GM19455 (cell line): ENCODE data around the gene CENPP.

Source experiments
- ATAC-seq: cut with Tn5 transposase; IDR thresholded peaks from one replicate; pipeline ENCODE4 v1.9.1; 2021; ENCODE audit not compliant: unreplicated experiment

The CENPP gene

DNA sequence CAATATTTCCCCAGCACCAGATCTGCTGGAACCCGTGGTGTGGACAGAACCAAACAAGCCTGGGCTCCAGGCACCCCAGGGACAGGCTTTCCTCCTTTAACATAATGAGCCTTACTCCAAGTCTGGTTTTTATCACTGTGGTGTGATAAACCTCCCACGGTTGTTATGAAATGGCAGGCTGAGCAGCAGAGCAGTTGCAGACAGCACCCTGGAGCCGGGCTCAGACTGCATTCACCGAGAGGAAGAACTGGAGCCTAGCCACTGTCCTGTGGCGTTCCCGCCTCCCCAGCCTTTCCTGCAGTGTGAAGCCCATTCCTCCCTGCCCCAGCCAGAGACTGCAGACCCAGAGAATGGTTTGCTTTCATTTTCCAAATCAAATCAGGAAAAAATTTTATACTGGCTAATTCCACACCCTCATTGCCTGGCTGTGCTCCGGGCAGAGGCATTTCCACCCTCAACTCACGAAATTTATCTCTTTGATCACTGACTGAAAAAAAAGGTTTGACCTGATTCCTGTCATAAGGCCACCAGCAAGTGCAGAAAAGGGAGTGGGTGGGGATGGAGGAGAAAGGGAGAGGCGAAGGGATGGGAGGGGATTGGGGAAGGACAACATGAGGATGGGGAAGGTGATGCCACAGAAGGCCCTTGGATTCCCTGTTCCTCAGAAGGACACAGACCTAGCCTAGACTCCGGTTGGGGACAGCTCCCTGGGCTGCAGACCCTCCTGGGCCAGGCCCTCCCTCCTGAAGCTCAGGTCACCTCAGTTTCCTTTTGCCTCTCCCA, 325.3 kb downstream of the CENPP start:
- no peak for ATAC-seq

DNA sequence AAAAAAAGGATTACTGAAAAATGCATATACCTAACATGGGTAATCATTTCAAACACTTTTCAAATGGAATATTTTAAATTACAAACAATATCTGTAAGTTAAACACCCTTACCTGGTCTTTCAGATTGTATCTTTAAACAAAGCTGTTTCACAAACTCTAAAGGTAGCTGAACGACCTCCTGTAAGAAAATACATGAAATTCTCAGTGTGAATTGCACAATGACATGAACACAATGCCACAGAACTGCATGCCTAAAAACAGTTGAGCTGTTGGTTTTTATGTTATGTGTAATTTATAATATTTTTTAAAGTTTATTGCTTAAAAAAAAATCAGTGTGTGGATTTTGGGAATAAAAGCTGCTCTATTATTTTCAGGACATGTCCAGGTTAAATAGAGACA, 326.7 kb downstream of the CENPP start:
- ATAC-seq, result no peak

DNA sequence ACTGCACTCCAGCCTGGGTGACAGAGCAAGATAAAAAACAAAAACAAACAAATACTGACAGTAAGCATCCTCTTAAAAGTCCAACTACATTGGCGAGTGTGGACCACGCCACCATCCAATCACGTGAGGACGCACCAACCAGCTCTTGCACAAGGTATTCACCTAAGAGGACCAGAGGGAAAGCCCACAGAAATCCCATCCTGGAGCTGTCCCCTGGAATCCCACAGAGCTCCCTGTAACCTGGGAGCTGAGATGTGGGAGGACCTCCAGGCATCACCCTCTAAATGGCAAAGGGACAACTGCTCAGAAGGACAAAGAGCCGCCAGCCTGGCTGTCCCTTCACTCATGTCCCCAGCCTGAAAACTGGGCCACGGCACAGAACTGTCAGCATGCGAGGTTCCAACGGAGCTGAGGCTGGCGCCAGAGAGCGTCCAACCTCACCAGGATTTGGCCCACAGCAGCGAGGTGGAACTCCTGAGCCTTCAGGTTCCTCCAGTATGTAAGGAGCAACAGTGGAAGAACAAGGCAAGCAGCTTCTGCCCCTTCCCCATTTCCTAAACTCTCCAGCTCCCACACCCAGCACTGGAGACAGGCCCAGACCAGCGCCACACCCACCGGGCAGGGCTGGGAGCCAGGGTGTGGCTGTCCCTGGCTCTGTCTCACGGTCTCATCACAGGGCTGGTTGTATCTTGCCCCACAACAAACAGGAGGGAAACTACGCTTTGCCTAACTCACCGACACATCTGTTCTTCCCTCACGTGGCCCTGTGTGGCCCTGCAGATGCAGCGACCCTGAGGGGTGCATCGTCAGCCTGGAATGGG, 328.9 kb downstream of the CENPP start:
- ATAC-seq, result no peak

DNA sequence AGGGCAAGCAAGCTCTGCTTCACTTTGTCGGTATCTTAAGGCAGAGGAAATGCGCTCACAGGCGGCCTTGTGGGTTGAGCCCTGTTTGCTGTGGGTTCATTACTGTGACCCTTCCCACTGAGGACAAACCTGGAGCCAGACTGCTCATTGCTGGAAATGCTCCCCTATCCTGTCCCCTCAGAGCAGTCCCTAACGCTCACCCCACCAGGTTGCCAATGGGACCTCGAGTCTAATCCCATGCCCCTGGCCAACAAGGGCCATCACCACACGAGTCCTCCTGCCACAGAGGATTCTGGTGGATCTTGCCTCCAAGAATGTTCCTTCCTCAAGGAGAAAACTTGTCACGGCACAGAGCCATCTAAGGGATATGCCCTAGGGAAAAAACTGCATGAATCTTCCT, 329.6 kb downstream of the CENPP start:
- ATAC-seq, result no peak

DNA sequence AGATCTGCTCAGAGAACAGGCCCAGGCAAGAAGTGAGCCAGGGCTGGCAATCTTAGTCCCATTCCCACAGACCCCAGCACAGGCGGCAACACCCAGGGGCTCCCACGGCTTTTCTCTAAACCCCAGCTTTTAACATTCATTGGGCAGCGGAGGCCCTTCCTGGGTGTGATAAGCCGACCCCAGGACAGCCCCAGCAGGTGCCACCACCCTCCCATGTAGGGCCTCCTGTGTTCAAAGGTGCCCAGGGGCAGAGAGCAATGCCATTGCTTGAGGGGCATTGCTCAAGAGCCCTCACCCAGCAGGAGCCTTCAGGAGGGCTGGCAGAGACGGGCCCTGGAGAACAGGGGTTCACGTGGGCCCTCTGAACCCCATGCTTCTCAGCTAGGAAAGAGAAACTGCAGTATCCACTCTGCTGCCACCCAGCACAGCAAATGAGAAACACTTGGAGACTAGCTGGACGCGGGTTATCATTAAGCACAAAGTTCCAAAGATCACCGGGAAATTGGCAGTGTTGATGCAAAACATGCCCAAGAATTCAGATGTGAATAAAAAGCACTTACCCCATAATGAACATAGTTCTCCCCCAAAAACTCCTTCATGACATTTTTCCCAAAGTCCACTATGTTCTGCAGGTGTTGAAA, 330.3 kb downstream of the CENPP start:
- no peak for ATAC-seq

DNA sequence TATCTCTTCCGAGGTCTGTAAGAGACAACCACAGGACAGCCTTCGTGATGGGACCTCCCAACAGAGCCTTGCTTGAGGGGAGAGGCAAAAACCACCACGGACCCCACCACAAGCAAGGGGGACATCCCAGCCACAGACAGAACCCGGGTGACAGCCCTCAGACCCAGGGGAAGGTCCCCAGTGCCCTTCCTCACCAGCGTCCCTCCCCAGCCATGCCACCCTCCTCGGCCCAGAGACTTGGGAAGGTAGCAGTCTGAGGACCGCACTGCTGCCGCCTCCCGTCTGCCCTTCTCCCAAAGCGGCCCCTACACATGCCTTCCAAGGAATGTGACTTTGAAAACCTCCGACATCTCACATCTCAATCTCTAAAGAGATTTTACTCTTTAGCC, 330.8 kb downstream of the CENPP start:
- ATAC-seq, result no peak

DNA sequence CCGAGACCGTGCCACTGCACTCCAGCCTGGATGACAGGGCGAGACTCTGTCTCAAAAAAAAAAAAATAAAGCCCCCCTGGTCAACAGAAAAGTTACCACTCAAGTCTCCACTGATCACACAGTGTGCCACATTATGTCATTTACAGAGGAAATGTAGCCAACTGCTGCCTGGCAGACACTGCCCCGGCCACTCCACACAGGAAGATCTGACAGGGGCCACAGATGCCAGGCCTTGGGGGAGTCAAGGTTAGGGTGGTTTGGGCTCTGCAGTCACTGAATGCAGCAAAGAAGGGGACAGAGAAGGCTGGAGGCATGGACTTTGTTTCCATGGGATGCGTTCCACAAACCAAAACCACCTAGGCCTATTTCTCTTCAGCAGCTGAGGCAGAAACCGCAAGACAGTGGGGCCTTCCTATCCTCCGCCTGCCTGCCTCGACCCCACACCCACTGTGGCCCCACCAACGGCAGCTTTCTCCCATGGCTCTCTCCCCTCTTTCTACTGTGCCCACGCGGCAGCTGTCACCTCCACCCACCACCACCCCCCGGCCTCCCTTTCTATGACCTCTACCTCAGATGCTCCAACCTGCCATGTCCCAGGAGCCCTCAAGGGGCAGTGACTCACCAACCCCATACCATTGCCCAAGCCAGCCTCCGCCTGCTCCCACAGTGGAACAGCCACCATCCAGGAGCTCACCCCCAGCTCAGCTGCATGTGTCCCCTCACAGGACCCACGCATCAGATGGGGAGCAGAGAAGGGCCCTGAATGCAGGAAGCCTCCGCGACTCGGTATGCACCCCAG, 331.7 kb downstream of the CENPP start:
- no peak for ATAC-seq

DNA sequence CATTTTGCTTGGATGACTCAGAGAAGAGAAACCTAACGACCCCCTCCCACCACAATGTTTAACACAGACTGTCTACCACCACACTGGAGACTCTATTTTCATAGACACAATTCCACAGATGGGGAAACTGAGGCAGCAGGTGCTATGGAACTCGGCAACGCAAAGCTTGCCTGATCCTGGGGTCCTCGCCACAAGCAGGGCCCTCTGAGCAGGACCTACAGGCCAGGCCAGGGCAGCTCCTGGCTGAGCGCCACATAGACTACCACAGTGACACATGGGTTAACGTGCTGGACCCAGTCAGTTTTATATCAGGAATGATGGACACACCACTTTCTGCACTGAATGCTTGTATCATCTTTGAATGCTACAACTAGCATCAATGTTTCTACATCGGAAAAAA, 332.4 kb downstream of the CENPP start:
- no peak for ATAC-seq

DNA sequence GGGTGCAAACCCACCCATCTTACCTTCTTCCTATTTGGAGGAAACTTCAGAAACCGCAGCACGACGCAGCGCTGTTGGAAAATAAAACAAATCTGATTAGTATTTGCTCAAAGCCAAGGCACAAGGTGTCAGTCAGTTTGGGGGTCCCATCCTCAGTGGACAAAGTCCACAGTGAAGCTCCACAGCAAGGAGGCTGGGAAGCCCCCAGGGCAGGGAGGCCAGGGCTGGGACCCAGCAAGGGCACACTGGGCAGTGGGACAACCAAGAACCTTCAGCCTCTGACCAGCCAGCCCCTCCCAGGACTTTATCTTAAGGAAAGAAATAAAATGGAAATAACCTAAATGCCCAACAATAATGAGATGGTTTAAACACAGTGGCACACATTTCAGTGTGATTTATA, 332.9 kb downstream of the CENPP start:
- ATAC-seq, result no peak

DNA sequence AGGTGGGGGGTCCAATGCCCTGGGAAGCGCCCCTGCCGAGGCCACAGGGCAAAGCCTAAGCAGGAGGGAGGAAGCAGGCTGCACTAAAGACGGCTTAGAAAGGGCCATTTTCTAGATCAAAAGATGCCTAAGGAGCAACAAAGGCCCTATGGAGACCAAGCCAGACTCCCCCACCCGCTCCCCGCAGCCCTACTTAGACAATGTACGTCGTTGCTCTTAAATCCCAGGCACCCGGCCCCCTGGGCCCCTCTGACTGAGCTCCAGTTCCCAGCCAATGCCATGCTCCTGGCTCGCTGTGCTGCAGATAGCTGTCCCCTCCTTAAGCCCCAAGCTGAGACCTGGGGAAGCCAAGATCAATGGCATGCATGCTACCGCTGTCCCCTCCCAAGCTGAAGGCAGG, 333.8 kb downstream of the CENPP start:
- no peak for ATAC-seq

DNA sequence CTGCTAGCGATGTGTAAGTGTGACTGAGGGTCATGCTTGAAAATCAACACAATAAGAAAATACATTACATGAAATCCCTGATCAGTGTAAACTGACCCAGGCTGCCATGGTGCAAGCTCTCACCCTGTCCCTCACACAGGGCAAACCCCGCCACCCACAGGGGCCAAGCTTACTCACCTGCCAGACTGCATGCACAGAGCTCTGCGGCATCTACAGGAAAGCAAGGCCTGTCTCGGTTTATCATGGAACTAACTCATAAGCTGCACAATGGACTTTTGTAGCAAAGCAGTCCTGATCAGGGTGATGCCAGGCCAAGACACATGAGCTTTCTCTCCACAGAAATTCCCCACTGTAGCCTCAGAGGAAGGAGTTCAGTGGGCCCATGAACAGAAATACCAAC, 334.5 kb downstream of the CENPP start:
- no peak for ATAC-seq

DNA sequence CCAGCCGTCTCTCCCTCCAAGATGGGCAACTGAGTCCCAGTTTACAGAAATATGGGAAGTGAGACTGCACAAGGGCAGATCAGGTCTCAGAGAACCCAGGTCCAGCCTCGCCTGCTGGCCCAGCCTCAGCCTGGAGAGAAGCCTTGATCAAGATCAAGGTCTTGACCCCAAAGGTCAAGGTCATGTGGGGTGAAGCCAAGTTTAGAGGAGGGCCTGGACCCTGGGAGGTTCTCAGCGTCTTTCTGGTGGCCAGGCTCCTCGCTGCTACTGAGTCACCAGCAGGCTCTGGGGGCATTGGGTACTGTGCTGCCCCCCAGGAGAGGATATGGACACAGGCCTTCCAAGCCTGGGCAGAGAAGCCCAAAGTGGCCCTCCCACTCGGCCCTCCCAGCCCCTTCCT, 335.4 kb downstream of the CENPP start:
- no peak for ATAC-seq

DNA sequence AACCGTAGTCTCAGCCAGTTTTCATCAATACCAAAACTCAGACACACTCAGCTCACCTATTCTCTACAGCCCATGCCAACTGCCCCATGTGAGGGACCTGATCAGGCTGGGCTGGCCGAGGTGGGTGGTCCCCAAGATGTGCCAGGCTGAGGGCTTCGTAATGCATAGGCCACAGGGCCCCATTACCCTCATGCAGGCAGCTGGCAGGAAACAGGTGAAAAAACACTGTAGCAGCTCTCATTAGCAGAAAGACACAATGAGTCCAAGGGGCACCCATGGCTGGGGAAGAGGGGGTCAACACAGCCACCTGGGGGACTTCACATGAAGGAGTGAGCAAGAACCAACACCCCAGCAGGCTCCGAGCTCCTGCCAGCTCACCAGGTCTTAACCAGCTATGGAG, 336.0 kb downstream of the CENPP start:
- no peak for ATAC-seq

DNA sequence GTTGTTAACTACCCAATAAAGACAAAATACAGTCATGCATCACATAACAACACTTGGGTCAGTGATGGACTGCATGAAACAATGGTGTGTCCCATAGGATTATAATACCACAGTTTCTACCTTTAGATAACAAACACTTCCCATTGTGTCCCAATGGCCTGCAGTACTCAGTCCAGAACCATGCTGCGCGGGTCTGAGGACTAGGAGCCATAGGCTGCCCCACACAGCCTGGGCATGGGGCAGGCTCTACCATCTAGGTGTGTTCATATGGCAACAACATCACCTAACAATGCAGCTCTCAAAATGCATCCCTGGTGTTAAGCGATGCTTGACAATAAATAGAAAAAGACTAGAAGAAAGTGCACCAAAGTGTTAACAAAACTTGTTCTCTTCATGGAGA, 337.4 kb downstream of the CENPP start:
- no peak for ATAC-seq

DNA sequence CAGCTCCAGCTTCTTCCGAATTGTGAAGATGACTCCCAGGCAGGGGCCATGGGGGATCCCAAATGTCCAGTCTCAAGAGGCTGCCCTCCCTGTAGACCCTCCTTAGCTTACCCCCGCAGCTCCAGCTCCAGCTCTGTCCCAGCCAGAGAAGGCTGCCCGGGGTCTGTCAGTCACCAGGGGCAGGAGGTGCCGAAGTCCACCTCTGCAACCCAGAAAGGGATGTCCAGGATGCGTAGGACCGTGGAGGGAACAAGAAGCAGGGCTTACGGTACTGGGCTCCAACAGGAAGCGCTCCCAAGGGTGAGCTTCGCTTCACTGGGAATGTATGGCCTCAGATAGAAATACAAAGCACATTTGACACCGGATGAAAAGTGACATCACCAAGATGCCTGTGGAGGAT, 338.2 kb downstream of the CENPP start:
- no peak for ATAC-seq

DNA sequence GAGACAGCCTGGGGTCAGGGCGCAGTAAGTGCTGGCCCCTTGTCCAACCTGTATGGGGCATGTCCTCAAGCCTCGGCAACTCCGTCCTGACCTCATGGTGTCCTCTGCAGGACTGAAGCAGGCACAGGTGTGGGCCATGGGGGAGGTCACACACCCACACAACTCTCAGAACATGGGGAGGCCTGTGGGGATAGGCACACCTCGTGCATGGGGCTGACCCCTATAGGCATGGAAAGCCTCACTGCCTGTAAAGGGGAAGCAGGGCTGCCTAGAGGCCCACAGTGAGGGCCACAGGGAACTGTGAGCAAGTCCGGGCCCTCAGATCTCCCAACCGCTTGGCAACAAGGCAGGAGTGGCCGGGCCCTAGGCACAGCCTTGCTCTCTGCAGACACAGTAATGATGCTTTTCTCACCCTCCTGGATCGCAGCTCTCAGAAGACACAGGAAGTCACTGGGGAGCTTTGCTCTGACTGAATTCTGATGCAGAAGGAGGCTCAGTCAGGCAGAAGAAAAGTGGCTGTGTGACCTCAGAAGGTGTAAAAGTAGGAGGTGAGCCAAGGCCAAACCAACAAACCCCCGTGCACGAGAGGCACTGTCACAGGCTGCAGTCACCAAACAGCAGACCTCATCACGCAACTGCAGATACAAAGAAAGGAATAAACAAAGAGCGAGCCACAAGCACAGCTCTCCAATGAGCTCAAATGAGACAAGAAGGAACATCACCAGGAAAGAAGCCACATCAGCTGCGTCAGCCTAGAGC, 338.8 kb downstream of the CENPP start:
- ATAC-seq, result no peak

DNA sequence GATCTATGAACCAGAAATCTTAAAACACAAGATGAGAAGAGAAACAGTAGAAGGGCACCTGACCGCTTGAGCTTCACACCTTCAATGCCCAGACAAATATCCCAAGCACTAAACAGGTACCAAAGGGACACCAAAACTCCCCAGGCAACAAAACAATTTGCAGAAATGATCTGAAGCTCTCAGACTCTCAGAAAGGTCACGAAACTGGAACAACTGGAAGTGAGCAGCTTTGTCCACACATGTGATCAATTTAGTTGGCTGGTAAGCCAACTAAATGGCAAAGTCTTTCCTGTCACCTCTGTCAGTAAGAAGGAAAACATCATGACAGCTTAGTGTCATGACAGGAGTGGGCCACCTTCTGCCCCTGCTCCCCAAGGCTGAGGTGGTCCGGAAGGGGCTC, 340.1 kb downstream of the CENPP start:
- no peak for ATAC-seq

DNA sequence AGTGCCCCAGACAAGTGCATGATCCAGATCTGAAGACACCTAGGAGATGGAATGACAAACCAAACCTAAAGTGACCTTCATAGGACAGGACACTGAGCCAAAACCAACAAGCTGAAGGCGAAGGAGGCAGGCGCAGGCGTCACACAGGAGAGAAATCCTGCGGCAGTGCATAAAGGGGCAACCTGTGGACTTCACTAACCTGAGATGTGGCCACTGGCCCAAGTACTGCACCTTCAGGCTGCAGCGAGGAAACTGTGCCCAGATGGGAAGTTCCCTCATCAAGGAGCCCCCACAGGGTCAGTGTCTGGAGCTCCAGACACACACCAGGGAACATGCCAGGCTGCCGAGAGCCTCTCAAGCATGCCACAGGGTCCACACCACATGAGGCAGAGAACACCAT, 340.5 kb downstream of the CENPP start:
- ATAC-seq, result no peak

DNA sequence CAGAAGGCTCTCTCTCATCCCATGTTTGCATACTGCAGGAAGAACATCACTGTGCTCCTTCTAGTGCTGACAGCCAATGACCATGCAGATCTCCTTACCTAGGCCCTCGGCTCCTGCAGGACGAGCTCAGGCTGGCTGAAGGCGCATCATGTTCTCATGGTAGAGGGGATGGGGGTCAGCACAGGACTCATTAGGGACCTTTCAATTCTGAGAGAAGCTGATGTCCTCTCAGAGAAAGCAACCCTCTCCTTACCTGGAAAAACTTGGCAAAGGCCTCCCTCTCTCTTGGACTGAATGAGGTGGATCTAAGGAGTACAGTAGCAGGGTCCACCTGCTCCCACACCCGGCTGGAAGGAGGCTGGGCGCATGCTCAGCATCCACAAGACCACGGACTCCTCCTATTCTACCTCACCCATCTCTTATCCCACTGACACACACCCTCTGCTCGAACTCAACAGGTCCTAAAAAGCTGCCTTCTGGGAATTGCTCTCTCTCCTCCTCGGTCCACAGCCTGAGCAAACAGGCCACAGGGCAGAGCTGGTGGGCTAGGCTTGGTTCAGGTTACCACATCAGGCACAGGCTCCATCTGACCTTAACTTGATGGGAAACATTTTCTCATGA, 341.3 kb downstream of the CENPP start:
- no peak for ATAC-seq
